ENCODE results near the gene THOC3. TPM values are rescaled to one million over a fixed set of nuclear protein-coding genes. Genes with fewer than 3 reads are reported as not detected.
"Not testable (repeated sequence)": the region's sequence is repeated elsewhere in the genome, so short reads cannot be mapped to it uniquely, and the experiment has no call there.

The THOC3 gene, protein sequence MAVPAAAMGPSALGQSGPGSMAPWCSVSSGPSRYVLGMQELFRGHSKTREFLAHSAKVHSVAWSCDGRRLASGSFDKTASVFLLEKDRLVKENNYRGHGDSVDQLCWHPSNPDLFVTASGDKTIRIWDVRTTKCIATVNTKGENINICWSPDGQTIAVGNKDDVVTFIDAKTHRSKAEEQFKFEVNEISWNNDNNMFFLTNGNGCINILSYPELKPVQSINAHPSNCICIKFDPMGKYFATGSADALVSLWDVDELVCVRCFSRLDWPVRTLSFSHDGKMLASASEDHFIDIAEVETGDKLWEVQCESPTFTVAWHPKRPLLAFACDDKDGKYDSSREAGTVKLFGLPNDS
- polyA plus RNA-seq (2012; ENCODE audit: insufficient read depth, insufficient read length) = 82.1 TPM

DNA sequence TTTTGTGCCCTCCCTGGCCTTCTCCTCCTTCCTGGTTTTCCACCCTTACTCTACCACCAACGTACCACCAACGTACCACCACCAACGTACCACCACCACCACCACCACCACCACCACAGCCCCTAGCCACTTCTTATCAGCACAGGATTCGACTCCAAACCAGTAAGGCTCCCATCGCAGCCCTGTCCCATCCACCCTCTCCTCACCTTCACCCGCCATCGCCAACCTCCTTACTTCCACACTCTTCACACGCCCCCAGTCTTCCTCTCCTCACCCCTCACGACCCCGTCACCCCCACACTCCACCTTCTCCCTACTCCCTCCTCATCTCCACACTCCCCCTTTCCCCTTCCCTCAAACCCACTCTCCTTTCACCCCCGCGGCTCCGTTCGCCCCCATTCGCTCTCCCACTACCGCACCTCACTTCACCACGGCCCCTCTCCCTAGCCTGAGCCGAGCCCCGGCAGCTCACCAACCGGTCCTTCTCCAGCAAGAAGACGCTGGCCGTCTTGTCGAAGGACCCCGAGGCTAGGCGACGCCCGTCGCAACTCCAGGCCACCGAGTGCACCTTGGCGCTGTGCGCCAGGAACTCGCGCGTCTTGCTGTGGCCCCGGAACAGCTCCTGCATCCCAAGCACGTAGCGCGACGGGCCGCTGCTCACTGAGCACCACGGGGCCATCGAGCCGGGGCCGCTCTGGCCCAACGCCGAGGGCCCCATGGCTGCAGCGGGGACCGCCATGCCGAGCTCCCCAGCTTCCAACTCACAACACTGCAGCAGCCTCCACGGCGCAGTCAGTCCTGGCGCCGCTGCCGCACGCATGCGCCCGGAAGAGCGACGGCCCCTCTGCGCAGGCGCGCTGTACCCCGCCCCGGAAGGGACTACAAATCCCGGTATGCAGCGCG is at the start of gene THOC3:
TSS of gene THOC3 (minus strand) at position 845 of the 902 bp plus-strand sequence. CDS start at position 738, 107 bp downstream.
- H3K4me3 ChIP-seq (ENCODE audit: low read length) = peak within 1 kb of the TSS; percentile 59
- peak; percentile 55 for DNase-seq (ENCODE audit: low read depth, low spot score)

DNA sequence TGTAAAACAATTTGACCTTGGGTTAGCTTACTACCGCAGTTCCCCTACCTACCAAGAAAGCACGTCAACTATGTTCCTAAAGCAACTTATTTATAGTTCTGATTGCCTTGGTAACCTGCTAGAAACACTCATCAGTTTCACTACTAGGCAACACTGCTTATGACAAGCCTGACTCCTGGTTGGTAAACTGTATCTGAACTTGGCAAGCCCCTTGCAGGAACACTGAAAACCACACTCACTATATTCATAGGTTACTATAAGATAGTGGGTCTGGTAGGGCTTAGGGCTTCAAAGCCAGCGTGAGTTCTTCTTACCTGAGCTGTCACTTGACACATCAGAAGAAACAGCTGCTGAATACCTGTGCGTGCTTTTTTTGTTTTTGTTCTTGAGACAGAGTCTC is 49.2 kb upstream of the THOC3 start:
- H3K4me3 ChIP-seq (ENCODE audit: low read length); DNase-seq (ENCODE audit: low read depth, low spot score): not testable (repeated sequence)

DNA sequence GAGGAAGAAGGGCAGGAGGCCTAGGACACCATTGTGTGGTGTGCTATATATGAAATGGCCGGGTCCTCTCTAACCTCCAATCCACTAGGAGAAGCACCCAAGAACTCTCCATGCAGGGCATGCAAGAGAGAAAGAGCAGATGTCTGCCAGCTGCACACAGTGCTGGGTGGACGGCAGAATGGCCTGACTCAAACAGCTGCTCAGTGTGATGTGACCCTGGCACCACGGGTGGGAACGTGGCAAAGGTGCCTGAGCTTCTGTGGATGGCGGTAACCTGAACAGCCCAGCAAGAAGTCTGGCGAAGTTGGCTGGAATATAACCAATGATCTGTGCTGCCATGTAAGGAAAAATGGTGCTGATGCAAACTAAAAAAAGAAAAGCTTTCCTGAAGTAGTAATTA is 46.2 kb upstream of the THOC3 start:
- DNase-seq (ENCODE audit: low read depth, low spot score); H3K4me3 ChIP-seq (ENCODE audit: low read length): not testable (repeated sequence)

DNA sequence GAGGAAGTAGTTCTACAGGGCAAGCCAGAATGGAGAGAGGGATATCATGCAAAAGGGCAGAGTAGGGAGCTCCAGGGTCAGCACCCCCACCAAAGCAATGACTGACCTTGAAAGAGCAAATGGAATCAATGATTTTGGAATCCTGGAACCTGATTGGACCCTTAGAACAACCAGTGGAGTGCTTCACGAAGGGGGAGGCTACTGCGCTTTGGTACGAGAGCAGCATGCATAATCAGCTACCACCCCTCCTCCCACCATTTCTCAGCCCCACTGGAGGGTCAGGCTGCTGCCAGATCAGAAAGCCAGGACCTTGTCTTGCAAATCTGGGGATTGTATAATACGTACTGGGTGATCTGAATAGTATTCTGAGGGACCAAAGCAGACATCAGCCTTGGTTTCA is 43.0 kb upstream of the THOC3 start:
- not testable (repeated sequence) for H3K4me3 ChIP-seq (ENCODE audit: low read length); DNase-seq (ENCODE audit: low read depth, low spot score)

DNA sequence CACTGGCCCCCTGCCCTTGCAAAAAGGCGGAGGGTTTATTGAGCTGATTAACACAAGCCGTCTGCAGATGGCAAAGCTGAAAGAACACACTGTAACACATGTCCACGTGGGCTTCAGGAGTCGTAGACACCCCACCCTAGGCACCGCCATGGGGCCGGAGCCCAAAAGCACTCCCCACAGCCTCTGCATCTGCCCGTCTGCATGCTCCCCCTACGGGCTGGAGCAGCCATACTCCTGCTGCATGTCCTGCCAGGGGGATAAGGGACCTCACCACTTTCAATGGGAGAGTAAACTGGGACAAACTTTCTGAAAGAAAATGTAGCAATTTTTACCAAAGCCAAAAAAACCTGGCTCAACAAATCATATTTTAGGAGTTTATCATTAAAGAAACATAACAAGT is 42.1 kb upstream of the THOC3 start:
- not testable (repeated sequence) for DNase-seq (ENCODE audit: low read depth, low spot score)

DNA sequence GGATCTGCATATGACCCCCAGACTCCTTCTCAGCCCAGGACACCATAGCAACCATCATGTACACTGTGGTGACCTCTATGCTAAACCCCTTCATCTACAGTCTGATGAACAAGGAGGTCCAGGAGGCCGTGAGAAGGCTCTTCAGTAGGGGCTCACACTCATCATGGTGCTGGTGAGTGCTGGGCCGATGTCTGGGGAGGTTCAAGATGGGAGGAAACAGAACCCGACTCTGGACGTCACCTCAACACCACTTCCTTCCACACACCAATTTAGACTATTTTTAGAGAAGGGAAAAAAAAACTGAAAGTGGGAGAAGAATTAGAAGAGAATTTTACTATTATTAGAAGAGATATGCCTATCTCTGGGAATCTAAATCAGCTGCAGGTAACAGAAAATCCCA is 39.1 kb upstream of the THOC3 start:
- H3K4me3 ChIP-seq (ENCODE audit: low read length); DNase-seq (ENCODE audit: low read depth, low spot score): not testable (repeated sequence)

More for the DNA sequence above, 42.1 kb upstream of the THOC3 start:
- not testable (repeated sequence) for H3K4me3 ChIP-seq (ENCODE audit: low read length)

DNA sequence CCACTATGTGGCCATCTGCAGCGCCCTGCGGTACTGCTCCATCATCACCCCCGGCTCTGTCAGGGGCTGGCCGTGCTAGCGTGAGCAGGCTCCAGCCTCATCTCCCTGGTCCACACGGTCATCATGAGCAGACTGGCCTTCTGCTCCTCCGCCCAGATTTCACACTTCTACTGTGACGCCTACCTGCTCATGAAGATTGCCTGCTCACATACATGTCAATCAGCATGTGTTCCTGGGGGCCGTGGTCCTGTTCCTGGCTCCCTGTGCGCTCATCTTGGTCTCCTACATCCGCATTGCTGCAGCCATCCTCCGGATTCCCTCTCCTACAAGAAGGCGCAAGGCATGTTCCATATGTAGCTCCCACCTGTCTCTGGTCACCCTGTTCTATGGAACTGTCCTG is 38.7 kb upstream of the THOC3 start:
- H3K4me3 ChIP-seq (ENCODE audit: low read length); DNase-seq (ENCODE audit: low read depth, low spot score): not testable (repeated sequence)

DNA sequence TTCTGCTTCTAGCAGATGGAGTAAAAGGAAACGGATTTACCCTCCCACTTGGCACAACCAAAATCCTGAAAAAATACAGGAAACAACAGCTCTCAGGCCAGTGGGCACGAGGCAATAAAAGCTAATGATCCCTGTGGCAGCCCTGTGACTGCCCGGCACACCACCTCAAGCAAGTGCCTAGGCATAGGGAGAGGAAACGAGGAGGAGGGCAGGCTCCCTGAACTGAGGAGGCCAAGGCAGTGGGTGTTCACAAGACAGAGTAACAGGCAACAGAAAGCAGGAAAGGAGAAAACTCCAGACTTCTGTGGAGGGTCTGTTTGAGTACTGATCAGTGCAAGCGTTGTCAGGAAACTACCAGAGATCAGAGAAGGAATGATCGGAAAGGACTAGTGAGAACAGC is 29.9 kb upstream of the THOC3 start:
- DNase-seq (ENCODE audit: low read depth, low spot score); H3K4me3 ChIP-seq (ENCODE audit: low read length): not testable (repeated sequence)

DNA sequence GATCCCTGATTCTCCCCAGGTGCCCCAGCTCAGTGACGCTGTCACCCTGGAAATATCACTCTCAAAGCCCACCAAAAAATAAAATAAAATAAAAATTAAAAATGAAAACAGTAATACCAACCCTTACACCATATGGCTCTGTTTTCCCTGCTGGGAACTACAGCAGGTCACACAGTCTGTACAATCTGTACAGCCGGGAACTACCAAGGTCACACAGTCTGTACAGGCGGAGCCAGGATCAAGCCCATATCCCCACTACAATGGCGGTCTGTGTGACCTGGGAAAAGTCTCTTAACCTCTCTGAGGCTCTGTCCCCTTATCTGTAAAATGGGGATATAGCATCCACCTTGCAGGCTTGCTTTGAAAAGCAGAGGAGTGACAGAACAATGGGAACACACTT is 29.4 kb upstream of the THOC3 start:
- DNase-seq (ENCODE audit: low read depth, low spot score); H3K4me3 ChIP-seq (ENCODE audit: low read length): not testable (repeated sequence)

DNA sequence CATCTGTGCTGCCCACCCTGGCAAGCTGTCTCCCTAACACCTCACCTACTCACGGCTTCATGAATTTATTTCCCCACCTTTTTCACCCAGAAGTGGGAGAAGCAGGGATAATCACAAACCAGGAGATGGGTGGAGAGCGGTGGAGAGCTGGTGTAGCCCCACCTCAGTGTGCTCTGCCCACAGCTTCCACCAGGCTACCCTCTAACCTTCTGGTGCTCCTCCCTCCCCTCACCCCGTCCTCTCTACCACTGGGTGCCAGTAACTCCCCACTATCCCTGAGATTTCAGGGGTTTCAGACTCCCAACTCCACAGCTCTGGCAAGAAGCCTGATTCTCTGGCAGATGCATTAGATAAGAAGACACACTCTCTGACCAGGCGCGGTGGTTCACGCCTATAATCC is 28.7 kb upstream of the THOC3 start:
- DNase-seq (ENCODE audit: low read depth, low spot score); H3K4me3 ChIP-seq (ENCODE audit: low read length): not testable (repeated sequence)

DNA sequence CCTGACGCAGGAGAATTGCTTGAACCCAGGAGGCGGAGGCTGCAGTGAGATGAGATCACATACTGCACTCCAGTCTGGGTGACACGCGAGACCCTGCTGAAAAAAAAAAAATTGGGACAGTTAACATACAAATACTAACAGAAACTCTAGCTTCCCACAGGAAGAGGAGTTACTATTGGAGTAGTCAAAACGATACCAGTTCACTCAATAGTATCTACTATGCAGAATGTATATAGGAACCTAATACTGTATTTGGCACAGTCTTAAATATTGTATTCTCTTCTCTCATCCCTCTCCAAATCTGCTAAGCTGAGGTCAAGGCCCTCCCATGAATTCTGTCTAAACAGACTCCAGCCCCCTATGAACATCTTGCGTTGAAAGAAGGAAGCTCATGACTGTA is 27.4 kb upstream of the THOC3 start:
- H3K4me3 ChIP-seq (ENCODE audit: low read length); DNase-seq (ENCODE audit: low read depth, low spot score): not testable (repeated sequence)

DNA sequence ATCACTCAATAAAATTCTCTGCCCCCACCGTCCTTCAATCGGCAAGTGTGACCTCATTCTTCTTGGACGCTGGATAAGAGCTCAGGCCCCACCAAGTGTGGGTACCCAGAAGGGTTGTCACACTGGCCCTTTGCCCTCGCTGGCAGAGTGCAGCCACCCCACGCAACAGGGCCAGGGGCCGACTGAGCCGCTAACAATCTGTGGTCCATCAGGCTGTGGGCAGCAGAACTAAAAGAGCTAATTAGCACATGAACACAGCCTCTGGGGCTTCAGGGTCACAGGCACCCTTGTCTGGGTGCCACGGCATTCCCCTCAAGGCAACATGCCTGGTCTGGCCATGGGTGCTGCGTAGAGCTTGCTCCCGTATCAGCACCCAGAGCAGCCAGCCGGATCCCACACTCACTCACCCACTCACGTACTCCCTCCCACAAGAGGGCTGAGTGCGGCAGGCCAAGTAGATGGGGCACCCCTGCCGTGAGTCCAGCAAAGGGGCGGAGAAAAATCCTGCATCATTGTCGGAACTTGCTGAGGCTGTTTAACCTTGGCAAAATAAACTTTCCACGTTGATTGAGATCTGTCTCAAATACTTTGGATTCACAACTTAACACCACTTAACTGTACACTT is 11.4 kb upstream of the THOC3 start:
- H3K4me3 ChIP-seq (ENCODE audit: low read length); DNase-seq (ENCODE audit: low read depth, low spot score): not testable (repeated sequence)

DNA sequence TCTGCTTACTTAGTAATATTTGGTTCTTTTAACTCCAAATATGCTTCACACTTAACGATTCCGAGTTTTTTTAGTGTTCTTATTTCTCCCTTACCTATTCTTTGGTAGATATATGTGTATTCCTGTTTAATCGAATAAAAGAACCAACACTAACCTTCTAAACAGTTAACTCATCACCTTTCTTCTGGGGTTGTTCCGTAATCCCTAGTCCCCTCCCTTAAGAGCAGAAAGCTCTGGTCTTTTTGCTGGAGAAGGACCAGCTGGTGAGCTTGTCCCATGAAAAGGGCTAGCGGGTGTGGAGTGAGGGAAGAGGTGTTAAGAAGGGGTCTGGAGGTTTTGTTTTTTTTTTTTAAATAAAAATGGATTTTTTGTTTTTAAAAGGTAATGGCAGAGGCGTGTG is 266 bp upstream of the THOC3 start:
- H3K4me3 ChIP-seq (ENCODE audit: low read length) = peak overlapping the region; percentile 40
- DNase-seq (ENCODE audit: low read depth, low spot score) = not testable (repeated sequence)

DNA sequence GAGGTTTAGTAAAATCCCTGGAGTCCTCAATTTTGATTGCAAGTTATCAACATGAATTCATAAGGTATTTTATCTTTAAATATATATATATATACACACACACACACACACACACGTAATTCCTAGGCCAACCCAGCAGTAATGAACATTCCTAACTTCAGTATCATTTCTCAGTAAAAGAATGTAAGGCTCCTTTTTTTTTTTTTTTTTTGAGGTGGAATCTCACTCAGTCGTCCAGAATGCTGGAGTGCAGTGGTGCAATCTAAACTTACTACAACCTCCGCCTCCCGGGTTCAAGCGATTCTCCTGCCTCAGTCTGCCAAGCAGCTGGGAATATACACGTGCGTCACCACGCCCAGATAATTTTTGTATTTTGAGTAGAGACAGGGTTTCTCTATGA is 5.8 kb downstream of the THOC3 start:
- H3K4me3 ChIP-seq (ENCODE audit: low read length); DNase-seq (ENCODE audit: low read depth, low spot score): not testable (repeated sequence)

DNA sequence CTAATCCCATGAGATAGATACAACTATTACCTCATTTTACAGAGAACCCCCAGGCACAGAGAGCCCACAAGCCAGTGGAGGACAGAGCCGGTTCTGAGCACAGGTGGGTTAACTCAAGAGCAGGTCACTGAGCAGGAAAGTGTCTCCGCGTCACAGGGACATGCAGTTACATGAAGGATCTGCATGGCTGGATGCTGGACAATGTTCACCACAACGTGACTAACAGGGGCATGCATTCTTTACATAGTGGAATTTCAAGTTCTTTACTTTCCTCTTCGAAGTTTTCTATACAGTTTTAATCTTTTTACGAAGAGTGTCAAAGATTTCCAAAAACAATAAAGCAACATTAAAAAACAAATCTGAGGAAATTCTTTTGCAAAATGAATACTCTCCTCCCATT is 7.9 kb downstream of the THOC3 start:
- DNase-seq (ENCODE audit: low read depth, low spot score); H3K4me3 ChIP-seq (ENCODE audit: low read length): not testable (repeated sequence)

DNA sequence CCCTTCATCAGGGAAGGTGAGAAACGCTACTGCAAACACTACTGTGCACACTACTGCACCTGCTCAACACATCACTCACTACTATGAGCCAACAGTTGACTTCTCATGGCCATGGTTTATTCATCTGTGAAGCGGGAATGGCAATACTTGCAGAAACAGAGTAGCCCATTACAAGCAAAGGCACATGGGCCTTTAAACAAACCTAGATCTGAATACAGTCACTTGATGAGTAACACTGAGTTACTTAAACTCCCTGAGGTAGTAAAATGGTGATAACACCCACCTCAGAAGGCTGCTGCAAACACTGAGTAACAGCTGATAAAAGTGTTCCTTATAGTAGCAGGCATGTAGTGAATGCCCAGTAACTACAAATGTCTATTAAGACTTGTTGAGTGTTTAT is 9.6 kb downstream of the THOC3 start:
- DNase-seq (ENCODE audit: low read depth, low spot score); H3K4me3 ChIP-seq (ENCODE audit: low read length): not testable (repeated sequence)

DNA sequence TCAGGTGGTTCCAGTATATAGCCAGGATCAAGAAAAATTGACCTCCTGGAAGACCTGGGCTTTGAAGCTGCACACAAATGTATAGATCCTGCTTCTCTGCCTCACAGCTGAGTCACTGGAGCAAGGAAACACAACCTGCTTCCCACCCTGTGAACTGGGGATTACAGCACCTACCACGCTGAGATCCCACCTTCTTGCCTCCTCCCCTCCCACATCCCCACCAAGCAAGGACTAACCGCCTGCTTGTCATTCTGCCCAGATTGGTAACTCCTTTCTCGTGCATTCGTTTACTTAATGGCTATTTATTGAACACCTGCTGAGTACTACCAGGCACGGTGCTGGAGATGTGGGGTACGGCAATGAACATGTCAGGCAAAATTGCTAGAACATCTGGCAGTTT is 14.0 kb downstream of the THOC3 start:
- not testable (repeated sequence) for DNase-seq (ENCODE audit: low read depth, low spot score); H3K4me3 ChIP-seq (ENCODE audit: low read length)

DNA sequence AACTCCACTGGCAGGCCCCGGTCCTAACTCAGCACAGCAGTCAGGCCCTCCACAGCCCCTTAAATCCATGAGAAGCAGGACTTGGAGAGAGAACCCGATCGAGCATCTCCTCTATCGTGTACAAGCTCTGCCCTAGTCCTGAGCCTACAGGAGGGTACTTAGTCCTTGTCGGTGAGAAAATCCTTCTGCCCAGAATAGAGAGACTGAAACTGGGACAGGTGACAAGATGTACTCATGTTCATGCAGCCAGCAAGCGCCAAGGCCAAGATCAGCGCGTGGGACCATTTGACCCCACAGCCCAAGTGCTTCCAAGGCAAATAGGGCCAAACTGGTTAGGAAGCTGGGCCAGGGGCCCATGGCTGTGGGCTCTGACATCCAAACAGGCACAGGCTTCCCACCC is 15.3 kb downstream of the THOC3 start:
- H3K4me3 ChIP-seq (ENCODE audit: low read length); DNase-seq (ENCODE audit: low read depth, low spot score): not testable (repeated sequence)

DNA sequence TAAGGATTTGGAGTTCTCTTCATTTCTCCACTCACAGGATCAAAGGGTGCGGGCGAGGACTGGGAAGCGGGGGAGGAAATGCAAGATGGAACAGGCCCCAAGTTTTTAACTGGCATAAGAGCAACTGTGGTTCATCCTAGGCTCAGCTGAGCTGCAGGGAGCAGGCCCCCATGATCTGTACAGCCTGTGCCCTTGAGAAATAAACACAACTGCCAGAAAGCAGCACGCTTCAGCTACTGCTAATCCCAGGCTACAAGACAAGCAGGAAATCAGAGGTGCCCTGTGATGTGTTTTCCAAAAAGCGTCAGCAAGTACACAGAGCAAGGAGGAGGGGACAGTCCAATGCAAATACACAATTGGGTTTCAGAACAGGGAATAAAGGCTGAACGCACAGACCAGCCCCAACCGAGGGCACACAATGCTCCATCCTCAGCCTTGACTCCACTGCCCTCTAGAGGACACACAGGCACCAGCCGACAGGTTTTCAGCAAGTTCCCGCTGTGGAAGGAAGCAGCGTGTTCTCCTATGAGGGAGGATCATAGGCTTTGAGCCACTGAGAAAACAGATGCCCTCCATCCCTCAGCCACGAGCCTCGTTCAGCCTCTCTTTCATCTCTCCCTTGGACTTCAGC is 16.7 kb downstream of the THOC3 start:
- DNase-seq (ENCODE audit: low read depth, low spot score); H3K4me3 ChIP-seq (ENCODE audit: low read length): not testable (repeated sequence)
